Measurements from ENCODE around the gene NDUFV2. TPM values are rescaled to one million over a fixed set of nuclear protein-coding genes. Genes with fewer than 3 reads are reported as not detected.

NDUFV2 gene
- total and polyA plus RNA-seq, 2 of the 13 experiments (the other 11 are each of a cell fraction or from before 2014, with no cell fraction given): 216 to 299 TPM

DNA sequence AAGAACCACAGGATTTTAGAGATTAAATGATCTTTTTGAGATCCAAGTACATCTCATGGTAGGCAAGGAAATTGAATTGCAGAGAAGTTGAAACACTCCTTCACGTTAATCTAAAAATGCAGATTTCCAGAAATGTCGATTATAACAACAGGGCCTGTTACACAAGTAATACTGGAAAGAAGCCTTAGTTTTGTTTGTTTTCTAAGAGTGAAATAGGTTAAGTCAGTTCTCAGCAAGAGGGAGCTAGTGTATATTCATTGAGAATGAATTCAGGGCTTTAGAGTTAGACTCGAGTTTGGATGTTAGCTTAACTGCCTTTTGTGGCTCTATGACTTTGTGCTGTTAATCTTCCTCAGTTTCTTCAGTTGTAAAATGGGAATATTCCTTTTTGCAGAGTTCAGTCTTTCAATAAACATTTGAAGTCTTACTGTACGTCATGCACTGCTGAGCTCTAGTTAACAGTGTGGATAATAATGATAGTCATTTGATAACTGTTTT, 926 bp downstream of the NDUFV2 start:
- ATAC-seq: no peak
- Histone ChIP-seq H2AFZ (ENCODE audit: low read length) (no peak overlapping the region), H3K79me2 (ENCODE audit: insufficient read depth, low read length) (peaks cover 59% of the 10 kb centered on the region), H3K36me3 (replicated peaks in 1 of 2; ENCODE audit: control insufficient read depth in 1 of 2, insufficient read depth in 2 of 2, low read length in 2 of 2) (no peaks in the 10 kb centered on the region; a peak in 1 of 5 replicates), H3K4me2 (ENCODE audit: low read depth, low read length) (peak overlapping the region; percentile 72), H3K9ac (ENCODE audit: insufficient read depth, low read depth, low read length) (peak overlapping the region; percentile 96), H3K9me3 (ENCODE audit: low read length) (no peaks in the 10 kb centered on the region), H3K4me1 (ENCODE audit: insufficient read depth, low read length) (peaks cover 56% of the 10 kb centered on the region), H4K20me1 (ENCODE audit: insufficient read depth, low read length) (peaks cover 39% of the 10 kb centered on the region), H3K27me3 (ENCODE audit: control insufficient read depth in 1 of 2, insufficient read depth in 2 of 2, low read length in 2 of 2) (no peaks in the 10 kb centered on the region; a peak in 1 of 5 replicates), H3K4me3 (replicated peaks in 1 of 3; ENCODE audit: insufficient read depth in 1 of 3, low read depth in 2 of 3, low read length in 3 of 3) (peak overlapping the region; percentile 57 to 78 (median 71)), H3K27ac (ENCODE audit: extremely low read length, insufficient read depth, low read length) (peak overlapping the region; percentile 92)
- CTCF ChIA-PET (ENCODE audit: low intra/inter-chr PET ratio, low total read pairs): interaction anchor here (2.2 kb wide), 1 partner anchor 30 kb away, joined by 5 read pairs; no protein-coding TSS in a partner anchor
- TF ChIP-seq KLF11 (CRISPR knock-in tag; IDR thresholded peaks at IDR 0.05) (no peak), ZNF354B (CRISPR knock-in tag; IDR thresholded peaks at IDR 0.05) (no peak), ZNF709 (CRISPR knock-in tag; IDR thresholded peaks at IDR 0.05) (no peak), ZNF816 (CRISPR knock-in tag; IDR thresholded peaks at IDR 0.05; ENCODE audit: borderline replicate concordance) (no peak), ELF3 (CRISPR knock-in tag; IDR thresholded peaks at IDR 0.05) (0 out of 2 replicates have a peak, but pooled peaks have one; percentile 11), ZNF747 (CRISPR knock-in tag; IDR thresholded peaks at IDR 0.05; ENCODE audit: borderline replicate concordance) (no peak), REL (CRISPR knock-in tag; conservative IDR thresholded peaks at IDR 0.05) (no peak), POLR2AphosphoS5 (IDR thresholded peaks at IDR 0.05; ENCODE audit: low read depth, low read length) (peak; percentile 32), ZNF629 (CRISPR knock-in tag; conservative IDR thresholded peaks at IDR 0.05) (peak; percentile 77), SAP130 (CRISPR knock-in tag; IDR thresholded peaks at IDR 0.05; ENCODE audit: low read depth) (0 out of 2 replicates have a peak, but pooled peaks have one; percentile 30), ZNF776 (CRISPR knock-in tag; IDR thresholded peaks at IDR 0.05) (no peak)
- TF ChIP-seq, protein P1, sequence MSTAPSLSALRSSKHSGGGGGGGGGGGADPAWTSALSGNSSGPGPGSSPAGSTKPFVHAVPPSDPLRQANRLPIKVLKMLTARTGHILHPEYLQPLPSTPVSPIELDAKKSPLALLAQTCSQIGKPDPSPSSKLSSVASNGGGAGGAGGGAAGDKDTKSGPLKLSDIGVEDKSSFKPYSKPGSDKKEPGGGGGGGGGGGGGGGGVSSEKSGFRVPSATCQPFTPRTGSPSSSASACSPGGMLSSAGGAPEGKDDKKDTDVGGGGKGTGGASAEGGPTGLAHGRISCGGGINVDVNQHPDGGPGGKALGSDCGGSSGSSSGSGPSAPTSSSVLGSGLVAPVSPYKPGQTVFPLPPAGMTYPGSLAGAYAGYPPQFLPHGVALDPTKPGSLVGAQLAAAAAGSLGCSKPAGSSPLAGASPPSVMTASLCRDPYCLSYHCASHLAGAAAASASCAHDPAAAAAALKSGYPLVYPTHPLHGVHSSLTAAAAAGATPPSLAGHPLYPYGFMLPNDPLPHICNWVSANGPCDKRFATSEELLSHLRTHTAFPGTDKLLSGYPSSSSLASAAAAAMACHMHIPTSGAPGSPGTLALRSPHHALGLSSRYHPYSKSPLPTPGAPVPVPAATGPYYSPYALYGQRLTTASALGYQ (CRISPR knock-in tag; IDR thresholded peaks at IDR 0.05): 0 out of 2 replicates have a peak, but pooled peaks have one; percentile 1
- POLR2A ChIA-PET: interaction anchor here (0.9 to 5.7 kb wide), 11 partner anchors 8 to 231 kb away, joined by 3 to 71 read pairs (median 7); partner anchors contain the start of genes ANKRD12 and TWSG1
- intact Hi-C loops (cut with micrococcal nuclease; ENCODE audit: unreplicated experiment) (loop anchor here (5.0 kb wide), 1 partner anchor 34 kb away; the partner anchor contains the start of gene ANKRD12), in situ Hi-C loops (cut with HindIII; ENCODE audit: extremely low pct_ligation_motif_present, low pct_unique_long_range_greater_than_20kb) (no loop called here)
- no peak for FAIRE-seq
- no peak for DNase-seq (ENCODE audit: low spot score)
- WGBS (ENCODE audit: low lambda C conversion rate): 2% methylated on average over 4 of the region's 4 CpGs
- TSS peak; percentile 49 for BruUV-seq (replicated peaks)
